WTC11 (cell line): ENCODE measurements around the gene CEP295NL. TPM values are rescaled to one million over a fixed set of nuclear protein-coding genes. Genes with fewer than 3 reads are reported as not detected.
A peak's percentile ranks its signal among the peaks of the same experiment; 100 is the strongest.

Experiments
- ATAC-seq: fragments of 200-7000 bp; cut with Tn5 transposase; 2 replicates; pipeline ENCODE4 v1.10.0; 2021; ENCODE audit warnings: mild to moderate bottlenecking, moderate library complexity
- CTCF ChIA-PET: fragments of 300-600 bp; sonication (Branson Sonifier 250); formaldehyde crosslinking; loops from one replicate; lab custom pipeline; 2021; ENCODE audit warnings: antibody characterized with exemption; lab: Charles Lee
- POLR2A ChIA-PET: fragments of 350-600 bp; sonication (Branson Sonifier 250); formaldehyde crosslinking; loops from one replicate; lab custom pipeline; 2021; ENCODE audit warnings: antibody characterized with exemption; lab: Charles Lee
- DNase-seq: peaks from one replicate; pipeline ENCODE4 v3.0.0; 2021; ENCODE audit warnings: low spot score
- H3K27ac Mint-ChIP-seq: 2 replicates; pipeline ENCODE4 v1.8.0; 2021; ENCODE audit warnings: mixed read lengths
- H3K27me3 Mint-ChIP-seq: 2 replicates; pipeline ENCODE4 v1.8.0; 2021; ENCODE audit warnings: low read depth, mild to moderate bottlenecking, moderate library complexity, mixed read lengths
- H3K36me3 Mint-ChIP-seq: 2 replicates; pipeline ENCODE4 v1.8.0; 2021; ENCODE audit warnings: mixed read lengths
- H3K4me1 Mint-ChIP-seq: 2 replicates; pipeline ENCODE4 v1.8.0; 2022; ENCODE audit warnings: mixed read lengths
- H3K4me3 Mint-ChIP-seq: 2 replicates; pipeline ENCODE4 v1.8.0; 2021; ENCODE audit warnings: mild to moderate bottlenecking, moderate library complexity, mixed read lengths
- H3K9me3 Mint-ChIP-seq: 2 replicates; pipeline ENCODE4 v1.8.0; 2021; ENCODE audit warnings: mixed read lengths
- E2F5 ChIP-seq: sonication (generic); formaldehyde crosslinking; IDR thresholded peaks from 2 replicates; pipeline ENCODE4 v1.8.1; 2022; ENCODE audit warnings: mild to moderate bottlenecking, moderate library complexity, missing genetic modification reagents
- FOXP1 ChIP-seq: sonication (generic); formaldehyde crosslinking; IDR thresholded peaks from 2 replicates; pipeline ENCODE4 v1.8.0; 2022; ENCODE audit warnings: missing genetic modification reagents, mild to moderate bottlenecking, moderate library complexity, borderline replicate concordance
- GRHL2 ChIP-seq: fragments of 250-450 bp; sonication (Bioruptor Pico); IDR thresholded peaks from 2 replicates; pipeline ENCODE4 v1.8.0; 2022; ENCODE audit warnings: mild to moderate bottlenecking, moderate library complexity; ENCODE audit not compliant: insufficient replicate concordance, severe bottlenecking
- HMGXB4 ChIP-seq: sonication (generic); formaldehyde crosslinking; IDR thresholded peaks from 2 replicates; pipeline ENCODE4 v1.8.1; 2023; ENCODE audit warnings: mild to moderate bottlenecking, moderate library complexity, missing genetic modification reagents
- MYBL2 ChIP-seq: sonication (generic); formaldehyde crosslinking; IDR thresholded peaks from 2 replicates; pipeline ENCODE4 v1.8.1; 2023; ENCODE audit warnings: mild to moderate bottlenecking, moderate library complexity, missing genetic modification reagents
- NFE2L1 ChIP-seq: sonication (generic); formaldehyde crosslinking; IDR thresholded peaks from 2 replicates; pipeline ENCODE4 v1.8.1; 2023; ENCODE audit warnings: missing genetic modification reagents
- NFYB ChIP-seq: sonication (generic); formaldehyde crosslinking; conservative IDR thresholded peaks from 2 replicates; pipeline ENCODE4 v1.8.0; 2022; ENCODE audit warnings: low read depth, missing genetic modification reagents
- NR1H2 ChIP-seq: sonication (generic); formaldehyde crosslinking; IDR thresholded peaks from 2 replicates; pipeline ENCODE4 v1.9.0; 2021; ENCODE audit warnings: mild to moderate bottlenecking, moderate library complexity, missing genetic modification reagents
- ZBTB43 ChIP-seq: sonication (generic); formaldehyde crosslinking; IDR thresholded peaks from 2 replicates; pipeline ENCODE4 v1.8.1; 2023; ENCODE audit warnings: mild to moderate bottlenecking, missing genetic modification reagents
- ZNF416 ChIP-seq: fragments of 250-450 bp; sonication (Bioruptor Pico); IDR thresholded peaks from 2 replicates; pipeline ENCODE4 v1.9.0; 2021; ENCODE audit warnings: mild to moderate bottlenecking, inconsistent platforms
- total RNA-seq: library from RNA; stranded (reverse); gene quantifications from 3 replicates; pipeline ENCODE4 v1.2.3, GENCODE V29; 2021
- TF ChIP-seq, protein P1 (sequence below): fragments of 250-450 bp; sonication (Bioruptor Pico); IDR thresholded peaks from 2 replicates; pipeline ENCODE4 v1.9.0; 2021; ENCODE audit warnings: mild to moderate bottlenecking, borderline replicate concordance
- TF ChIP-seq, protein P2 (sequence below): sonication (generic); formaldehyde crosslinking; IDR thresholded peaks from 2 replicates; pipeline ENCODE4 v1.8.0; 2023; ENCODE audit warnings: missing genetic modification reagents, mild to moderate bottlenecking, borderline replicate concordance

CEP295NL gene
- total RNA-seq, 1 experiment from 2014 or later = 0.61 TPM

DNA sequence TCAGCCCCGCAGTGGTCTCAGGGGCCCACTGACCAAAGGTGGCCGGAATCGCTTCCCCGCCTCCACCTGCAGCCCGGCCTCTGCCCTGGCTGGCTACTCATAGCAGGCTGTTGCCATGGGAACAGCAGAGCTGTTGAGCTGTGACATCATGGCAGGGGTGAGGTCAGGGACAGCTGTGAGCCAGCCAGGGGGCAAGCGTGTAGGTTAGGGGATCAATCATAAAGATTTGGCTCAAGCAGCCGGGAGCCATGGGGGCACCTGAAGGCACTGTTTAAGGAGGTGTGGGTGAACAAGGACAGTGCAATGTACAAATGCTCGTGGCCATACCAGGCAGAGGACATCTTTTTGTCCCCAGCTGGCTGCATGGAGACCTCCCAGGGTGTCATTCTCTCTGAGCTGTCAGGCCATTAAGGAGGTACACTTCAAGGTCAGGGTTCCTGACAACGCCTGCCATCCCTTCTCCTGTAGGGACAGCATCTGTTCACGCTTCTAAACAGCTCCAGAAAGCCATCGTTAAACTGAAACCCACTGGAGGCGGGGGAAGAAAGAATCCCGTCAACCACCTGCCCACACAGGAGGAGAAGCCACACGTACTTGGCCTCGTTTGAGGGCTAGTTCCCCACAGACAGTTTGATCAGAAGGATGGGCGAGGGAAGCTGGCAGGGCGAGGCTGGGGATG, at the start of gene CEP295NL (continued):
- TF ChIP-seq, protein P1, sequence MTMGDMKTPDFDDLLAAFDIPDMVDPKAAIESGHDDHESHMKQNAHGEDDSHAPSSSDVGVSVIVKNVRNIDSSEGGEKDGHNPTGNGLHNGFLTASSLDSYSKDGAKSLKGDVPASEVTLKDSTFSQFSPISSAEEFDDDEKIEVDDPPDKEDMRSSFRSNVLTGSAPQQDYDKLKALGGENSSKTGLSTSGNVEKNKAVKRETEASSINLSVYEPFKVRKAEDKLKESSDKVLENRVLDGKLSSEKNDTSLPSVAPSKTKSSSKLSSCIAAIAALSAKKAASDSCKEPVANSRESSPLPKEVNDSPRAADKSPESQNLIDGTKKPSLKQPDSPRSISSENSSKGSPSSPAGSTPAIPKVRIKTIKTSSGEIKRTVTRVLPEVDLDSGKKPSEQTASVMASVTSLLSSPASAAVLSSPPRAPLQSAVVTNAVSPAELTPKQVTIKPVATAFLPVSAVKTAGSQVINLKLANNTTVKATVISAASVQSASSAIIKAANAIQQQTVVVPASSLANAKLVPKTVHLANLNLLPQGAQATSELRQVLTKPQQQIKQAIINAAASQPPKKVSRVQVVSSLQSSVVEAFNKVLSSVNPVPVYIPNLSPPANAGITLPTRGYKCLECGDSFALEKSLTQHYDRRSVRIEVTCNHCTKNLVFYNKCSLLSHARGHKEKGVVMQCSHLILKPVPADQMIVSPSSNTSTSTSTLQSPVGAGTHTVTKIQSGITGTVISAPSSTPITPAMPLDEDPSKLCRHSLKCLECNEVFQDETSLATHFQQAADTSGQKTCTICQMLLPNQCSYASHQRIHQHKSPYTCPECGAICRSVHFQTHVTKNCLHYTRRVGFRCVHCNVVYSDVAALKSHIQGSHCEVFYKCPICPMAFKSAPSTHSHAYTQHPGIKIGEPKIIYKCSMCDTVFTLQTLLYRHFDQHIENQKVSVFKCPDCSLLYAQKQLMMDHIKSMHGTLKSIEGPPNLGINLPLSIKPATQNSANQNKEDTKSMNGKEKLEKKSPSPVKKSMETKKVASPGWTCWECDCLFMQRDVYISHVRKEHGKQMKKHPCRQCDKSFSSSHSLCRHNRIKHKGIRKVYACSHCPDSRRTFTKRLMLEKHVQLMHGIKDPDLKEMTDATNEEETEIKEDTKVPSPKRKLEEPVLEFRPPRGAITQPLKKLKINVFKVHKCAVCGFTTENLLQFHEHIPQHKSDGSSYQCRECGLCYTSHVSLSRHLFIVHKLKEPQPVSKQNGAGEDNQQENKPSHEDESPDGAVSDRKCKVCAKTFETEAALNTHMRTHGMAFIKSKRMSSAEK (CRISPR knock-in tag) = no peak
- no peak for TF ChIP-seq MYBL2 (CRISPR knock-in tag)

- Mint-ChIP-seq H3K4me1 (no peaks in the 10 kb centered on the region), H3K36me3 (peaks cover 17% of the 10 kb centered on the region), H3K9me3 (peaks cover 19% of the 10 kb centered on the region), H3K27ac (no peak overlapping the region), H3K4me3 (no peak overlapping the region), H3K27me3 (peaks cover 6% of the 10 kb centered on the region)
- CTCF ChIA-PET = interaction anchor here (0.6 to 2.8 kb wide), 6 partner anchors 18 to 466 kb away, joined by 3 to 12 read pairs (median 3); no protein-coding TSS in a partner anchor
- DNase-seq (no peak), ATAC-seq (no peak)
- no peak for TF ChIP-seq NR1H2
- TF ChIP-seq NFYB (CRISPR knock-in tag) = no peak
- POLR2A ChIA-PET = no interaction called here
Measured at GRCh38 chr17:78952706-78953105, 49.7 kb upstream of the CEP295NL start.

- ATAC-seq = peak; percentile 57; the same call in 1 of the 2 replicates
- H3K27ac Mint-ChIP-seq = no peak overlapping the region
- TF ChIP-seq GRHL2 (CRISPR knock-in tag) (no peak), NFE2L1 (CRISPR knock-in tag) (no peak), FOXP1 (no peak), ZNF416 (CRISPR knock-in tag) (no peak), HMGXB4 (CRISPR knock-in tag) (no peak), E2F5 (no peak), ZBTB43 (CRISPR knock-in tag) (no peak)
- TF ChIP-seq, protein P2, sequence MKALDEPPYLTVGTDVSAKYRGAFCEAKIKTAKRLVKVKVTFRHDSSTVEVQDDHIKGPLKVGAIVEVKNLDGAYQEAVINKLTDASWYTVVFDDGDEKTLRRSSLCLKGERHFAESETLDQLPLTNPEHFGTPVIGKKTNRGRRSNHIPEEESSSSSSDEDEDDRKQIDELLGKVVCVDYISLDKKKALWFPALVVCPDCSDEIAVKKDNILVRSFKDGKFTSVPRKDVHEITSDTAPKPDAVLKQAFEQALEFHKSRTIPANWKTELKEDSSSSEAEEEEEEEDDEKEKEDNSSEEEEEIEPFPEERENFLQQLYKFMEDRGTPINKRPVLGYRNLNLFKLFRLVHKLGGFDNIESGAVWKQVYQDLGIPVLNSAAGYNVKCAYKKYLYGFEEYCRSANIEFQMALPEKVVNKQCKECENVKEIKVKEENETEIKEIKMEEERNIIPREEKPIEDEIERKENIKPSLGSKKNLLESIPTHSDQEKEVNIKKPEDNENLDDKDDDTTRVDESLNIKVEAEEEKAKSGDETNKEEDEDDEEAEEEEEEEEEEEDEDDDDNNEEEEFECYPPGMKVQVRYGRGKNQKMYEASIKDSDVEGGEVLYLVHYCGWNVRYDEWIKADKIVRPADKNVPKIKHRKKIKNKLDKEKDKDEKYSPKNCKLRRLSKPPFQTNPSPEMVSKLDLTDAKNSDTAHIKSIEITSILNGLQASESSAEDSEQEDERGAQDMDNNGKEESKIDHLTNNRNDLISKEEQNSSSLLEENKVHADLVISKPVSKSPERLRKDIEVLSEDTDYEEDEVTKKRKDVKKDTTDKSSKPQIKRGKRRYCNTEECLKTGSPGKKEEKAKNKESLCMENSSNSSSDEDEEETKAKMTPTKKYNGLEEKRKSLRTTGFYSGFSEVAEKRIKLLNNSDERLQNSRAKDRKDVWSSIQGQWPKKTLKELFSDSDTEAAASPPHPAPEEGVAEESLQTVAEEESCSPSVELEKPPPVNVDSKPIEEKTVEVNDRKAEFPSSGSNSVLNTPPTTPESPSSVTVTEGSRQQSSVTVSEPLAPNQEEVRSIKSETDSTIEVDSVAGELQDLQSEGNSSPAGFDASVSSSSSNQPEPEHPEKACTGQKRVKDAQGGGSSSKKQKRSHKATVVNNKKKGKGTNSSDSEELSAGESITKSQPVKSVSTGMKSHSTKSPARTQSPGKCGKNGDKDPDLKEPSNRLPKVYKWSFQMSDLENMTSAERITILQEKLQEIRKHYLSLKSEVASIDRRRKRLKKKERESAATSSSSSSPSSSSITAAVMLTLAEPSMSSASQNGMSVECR = no peak
- TF ChIP-seq, all 79 proteins: peak for 0
- no peak for DNase-seq
- H3K4me3 Mint-ChIP-seq = no peak overlapping the region
- no peaks in the 10 kb centered on the region for H3K4me1 Mint-ChIP-seq
- CTCF ChIA-PET = interaction anchor here (0.9 to 2.8 kb wide), 2 partner anchors 19 to 136 kb away, joined by 3 to 12 read pairs; no protein-coding TSS in a partner anchor
- peaks cover 17% of the 10 kb centered on the region for H3K36me3 Mint-ChIP-seq
- POLR2A ChIA-PET = no interaction called here
- H3K27me3 Mint-ChIP-seq = peaks cover 6% of the 10 kb centered on the region
- peaks cover 19% of the 10 kb centered on the region for H3K9me3 Mint-ChIP-seq
Measured at GRCh38 chr17:78951967-78952551, 49.1 kb upstream of the CEP295NL start.
